Measurements from ENCODE around the gene MMEL1.
A peak's percentile ranks its signal among the peaks of the same experiment; 100 is the strongest.

The MMEL1 gene

DNA sequence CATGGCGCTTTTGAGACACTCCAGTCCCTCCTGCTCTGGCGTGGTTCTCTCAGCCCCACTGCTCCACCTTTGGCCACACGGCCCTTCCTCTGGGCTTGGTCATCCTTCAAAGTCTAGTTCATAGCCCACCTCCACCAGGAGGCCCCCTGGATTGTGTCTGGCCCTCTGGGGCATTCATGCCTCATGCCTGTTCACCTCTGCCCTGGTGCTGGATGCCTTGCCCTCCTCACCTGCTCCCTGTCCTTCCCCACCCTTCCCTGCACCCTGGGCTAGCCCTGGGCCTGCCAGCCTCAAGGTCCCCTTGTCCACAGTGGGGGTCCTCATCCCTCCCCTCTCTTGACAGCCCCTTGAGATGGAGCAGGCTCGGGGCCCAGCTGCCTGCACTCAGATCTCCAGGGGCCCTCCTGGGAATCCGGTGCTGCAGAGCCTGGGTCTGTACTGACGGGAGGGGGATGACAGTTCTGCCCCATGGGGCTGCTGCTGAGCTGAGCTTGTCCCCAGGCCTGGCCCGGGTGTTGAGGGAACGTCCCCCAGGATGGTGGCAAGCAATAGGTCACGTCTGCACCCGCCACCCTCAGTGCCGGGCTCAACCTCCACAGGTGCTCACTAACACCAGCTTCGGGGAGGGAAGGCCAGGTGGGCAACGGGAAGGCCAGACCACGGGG is 27.8 kb downstream of the MMEL1 start:
- Mint-ChIP-seq H3K4me1 (no peaks in the 10 kb centered on the region), H3K4me3 (no peak overlapping the region), H3K27me3 (no peaks in the 10 kb centered on the region), H3K9me3 (no peaks in the 10 kb centered on the region), H3K27ac (no peak overlapping the region)
- no peak for ATAC-seq
- no peak for DNase-seq

DNA sequence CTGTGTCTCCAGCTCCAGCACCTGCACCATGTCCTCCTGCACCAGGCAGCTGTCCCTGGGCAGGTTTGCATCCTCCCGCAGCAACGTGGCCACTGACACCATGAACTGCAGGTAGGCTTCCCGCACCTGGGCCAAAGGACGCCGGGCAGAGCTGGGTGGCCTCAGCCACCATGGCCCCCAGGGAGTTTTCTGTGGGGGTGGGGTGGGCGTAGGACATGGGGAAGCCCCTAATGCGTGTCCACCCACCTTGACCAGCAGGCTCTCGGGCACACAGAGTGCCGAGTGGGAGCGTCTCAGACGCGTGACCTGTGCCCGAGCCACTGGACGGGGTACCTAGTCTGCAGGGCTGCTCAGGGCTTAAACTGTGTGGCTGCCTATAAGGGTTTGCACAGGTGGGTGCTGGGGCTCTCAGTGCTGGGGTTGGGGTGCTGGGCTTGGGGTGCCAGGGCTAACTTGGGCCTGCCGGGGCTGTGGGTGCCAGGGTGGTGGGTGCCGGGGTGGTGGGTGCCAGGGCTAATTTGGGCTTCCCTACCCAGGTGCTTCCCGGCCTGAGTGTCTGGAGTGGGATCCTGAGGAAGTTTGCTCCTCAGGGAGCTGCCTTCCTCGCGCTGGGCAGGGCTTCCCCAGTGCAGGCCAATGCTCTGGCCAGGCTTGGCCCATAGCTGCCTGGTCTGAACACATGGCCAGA is 28.5 kb downstream of the MMEL1 start:
- no peaks in the 10 kb centered on the region for H3K9me3 Mint-ChIP-seq
- ATAC-seq (no peak), DNase-seq (no peak)
- H3K4me1 Mint-ChIP-seq = no peaks in the 10 kb centered on the region
- no peaks in the 10 kb centered on the region for H3K27me3 Mint-ChIP-seq
- H3K27ac Mint-ChIP-seq = no peak overlapping the region
- no peak overlapping the region for H3K4me3 Mint-ChIP-seq

DNA sequence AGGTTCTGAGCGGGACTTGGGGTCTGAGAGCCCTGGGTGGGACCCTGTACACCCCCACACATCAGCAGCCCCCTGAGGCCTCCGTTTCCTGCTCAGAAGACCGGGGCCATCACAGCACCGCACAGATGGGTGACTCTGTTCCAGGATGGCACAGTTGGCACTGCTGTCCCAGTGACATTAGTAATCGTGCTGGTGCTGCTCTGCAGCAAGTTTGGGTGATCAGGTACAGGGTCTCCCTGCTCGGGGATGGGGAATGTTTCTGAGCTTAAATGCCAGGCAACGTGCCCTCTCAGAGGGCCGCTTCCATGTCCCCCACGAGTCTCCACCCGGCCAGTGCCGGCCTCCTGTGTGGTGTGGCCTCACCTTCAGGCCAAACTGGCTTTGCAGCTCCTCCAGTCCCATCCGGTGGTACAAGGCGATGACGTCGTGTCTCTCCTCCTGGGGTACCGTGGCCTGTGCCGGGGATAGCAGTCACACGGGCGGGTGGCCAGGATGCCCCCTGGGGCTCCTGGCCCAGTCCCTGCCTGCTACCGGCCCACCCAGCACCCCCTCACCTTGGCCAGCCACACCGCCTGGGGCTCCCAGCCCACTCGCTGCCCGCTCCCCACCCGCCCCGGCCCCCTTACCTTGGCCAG is 29.2 kb downstream of the MMEL1 start:
- peaks cover 0 to 1% of the 10 kb centered on the region in 2 donors for H3K9me3 Mint-ChIP-seq

DNA sequence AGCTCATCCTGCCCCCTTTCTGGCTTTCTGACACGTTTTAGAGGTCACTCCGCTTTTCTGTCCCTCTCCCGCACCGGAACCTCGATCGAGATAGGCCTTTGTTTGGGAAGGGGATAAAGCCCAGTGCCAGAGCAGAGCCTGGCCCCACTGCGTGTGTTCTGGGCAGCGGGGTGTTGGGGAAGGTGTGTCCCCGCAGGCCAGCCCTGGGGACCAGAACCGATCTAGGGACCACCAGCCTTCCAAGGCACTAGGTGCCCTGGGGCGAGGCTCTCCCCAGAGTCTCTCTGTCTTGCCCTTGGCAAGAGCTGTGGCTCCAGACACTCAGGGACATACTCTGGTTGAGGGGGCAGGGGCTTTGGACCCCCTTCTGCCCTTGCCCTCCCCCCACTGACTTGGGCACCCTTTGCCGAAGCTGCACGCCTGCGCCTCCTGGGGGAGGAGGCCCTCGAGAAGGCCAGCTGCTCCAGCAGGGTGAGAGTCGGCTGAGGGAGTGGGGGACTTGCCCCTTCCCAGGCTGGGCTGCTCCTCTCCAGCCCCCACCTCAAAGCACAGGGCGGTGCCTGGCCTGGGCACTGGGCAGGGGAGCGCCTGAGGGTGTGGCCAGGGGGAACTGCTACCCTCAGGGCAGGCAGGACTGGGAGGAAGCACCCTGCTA is 29.8 kb downstream of the MMEL1 start:
- Mint-ChIP-seq H3K4me3 (no peak overlapping the region), H3K4me1 (no peaks in the 10 kb centered on the region), H3K9me3 (peaks cover 0 to 4% of the 10 kb centered on the region in 2 donors), H3K27ac (no peak overlapping the region), H3K27me3 (no peaks in the 10 kb centered on the region)
- DNase-seq (no peak), ATAC-seq (peak; percentile 13)

More for the DNA sequence above, 29.2 kb downstream of the MMEL1 start:
- peak overlapping the region in 1 of 2 donors; percentile 7 for H3K27ac Mint-ChIP-seq
- DNase-seq = no peak
- no peaks in the 10 kb centered on the region for H3K4me1 Mint-ChIP-seq
- H3K27me3 Mint-ChIP-seq = no peaks in the 10 kb centered on the region
- H3K4me3 Mint-ChIP-seq = no peak overlapping the region
- no peak for ATAC-seq

DNA sequence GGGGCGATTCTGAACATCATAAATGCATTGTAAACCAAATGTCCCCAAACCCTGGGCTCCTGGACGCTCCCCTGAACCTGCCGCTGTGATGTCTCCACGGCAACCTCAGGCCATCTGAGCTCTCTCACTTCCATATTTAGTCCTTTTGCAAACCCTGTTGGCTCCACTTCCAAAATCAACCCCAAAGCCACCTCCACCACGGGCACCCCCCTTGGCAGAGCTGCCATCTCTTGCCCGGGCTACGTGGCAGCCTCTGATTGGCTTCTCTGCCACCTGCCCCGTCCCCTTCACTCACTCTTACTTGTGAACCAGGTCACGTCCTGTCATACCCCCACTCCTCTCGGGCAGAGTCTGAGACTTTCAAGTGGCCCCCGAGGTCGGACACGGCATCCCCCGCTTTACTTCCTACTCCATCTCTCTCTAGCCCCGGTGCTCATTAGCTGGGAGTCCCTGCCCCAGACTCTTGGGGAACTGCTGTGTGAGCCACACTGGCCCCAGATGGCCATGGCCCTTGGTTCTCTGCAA is 30.4 kb downstream of the MMEL1 start:
- Mint-ChIP-seq H3K27me3 (no peaks in the 10 kb centered on the region), H3K27ac (no peak overlapping the region), H3K9me3 (peaks cover 0 to 4% of the 10 kb centered on the region in 2 donors), H3K4me3 (no peak overlapping the region), H3K4me1 (no peaks in the 10 kb centered on the region)
- ATAC-seq (no peak), DNase-seq (no peak)

DNA sequence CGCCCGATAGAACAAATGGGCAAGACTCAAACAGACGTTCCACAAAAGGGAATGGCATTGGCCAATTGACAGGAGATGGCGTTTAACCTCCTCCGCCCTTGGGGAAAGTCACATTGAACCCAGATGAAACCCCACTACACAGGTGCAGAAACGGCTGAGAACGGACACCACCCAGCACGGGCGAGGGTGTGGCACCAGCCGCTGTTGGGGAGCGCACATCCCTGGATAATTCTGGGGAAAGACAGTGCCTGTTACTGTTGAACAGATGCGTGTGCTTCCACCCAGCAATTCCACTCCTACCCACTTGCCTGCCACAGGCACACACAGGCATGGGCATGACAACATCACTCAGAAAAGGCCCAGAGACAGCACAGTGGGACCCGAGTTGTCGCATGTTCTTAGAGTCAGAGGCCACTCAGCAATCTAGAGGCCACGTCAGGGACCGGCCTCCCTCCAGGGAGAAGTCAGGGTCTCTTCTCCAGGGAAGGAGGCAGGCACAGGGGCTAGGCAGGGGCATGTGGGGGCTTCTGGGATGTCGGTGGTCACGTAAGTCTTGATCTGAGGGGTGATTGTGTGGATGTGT is 31.0 kb downstream of the MMEL1 start:
- peaks cover 0 to 4% of the 10 kb centered on the region in 2 donors for H3K9me3 Mint-ChIP-seq
- no peaks in the 10 kb centered on the region for H3K27me3 Mint-ChIP-seq
- no peak for ATAC-seq
- H3K4me1 Mint-ChIP-seq = no peaks in the 10 kb centered on the region
- no peak for DNase-seq
- H3K27ac Mint-ChIP-seq = no peak overlapping the region
- H3K4me3 Mint-ChIP-seq = no peak overlapping the region

DNA sequence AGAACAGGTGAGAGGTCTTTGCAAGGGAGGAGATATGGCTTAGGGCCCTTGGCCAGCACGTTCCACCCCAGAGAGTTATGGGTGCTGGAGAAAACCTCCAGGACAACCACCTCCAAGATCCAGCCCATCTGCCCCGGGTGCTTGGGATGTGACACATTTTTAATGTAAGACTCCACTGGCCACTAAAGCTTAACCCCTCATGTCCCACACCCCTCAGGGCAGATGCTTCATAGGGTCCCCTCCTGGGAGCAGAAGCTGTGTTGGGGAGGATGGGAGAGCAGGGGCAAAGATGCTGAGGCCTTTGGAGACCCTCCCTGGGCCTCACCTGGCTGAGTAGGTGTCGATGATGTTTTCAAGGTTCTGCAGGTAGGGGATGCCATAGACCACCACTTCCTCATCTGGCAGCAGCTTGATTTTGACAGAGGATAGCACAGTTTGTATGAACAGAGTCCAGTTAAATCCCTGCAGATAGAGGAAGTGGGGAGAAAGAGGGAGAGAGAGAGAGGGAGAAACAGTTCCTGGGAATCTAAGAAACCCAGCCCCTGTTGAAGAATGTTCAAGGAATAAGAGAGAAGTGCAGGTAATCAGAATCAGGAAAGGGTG is 34.4 kb downstream of the MMEL1 start:
- no peak overlapping the region for H3K4me3 Mint-ChIP-seq
- ATAC-seq (no peak), DNase-seq (no peak)
- H3K27me3 Mint-ChIP-seq = no peaks in the 10 kb centered on the region
- peaks cover 0 to 4% of the 10 kb centered on the region in 2 donors for H3K9me3 Mint-ChIP-seq
- H3K4me1 Mint-ChIP-seq = no peaks in the 10 kb centered on the region
- no peak overlapping the region for H3K27ac Mint-ChIP-seq

DNA sequence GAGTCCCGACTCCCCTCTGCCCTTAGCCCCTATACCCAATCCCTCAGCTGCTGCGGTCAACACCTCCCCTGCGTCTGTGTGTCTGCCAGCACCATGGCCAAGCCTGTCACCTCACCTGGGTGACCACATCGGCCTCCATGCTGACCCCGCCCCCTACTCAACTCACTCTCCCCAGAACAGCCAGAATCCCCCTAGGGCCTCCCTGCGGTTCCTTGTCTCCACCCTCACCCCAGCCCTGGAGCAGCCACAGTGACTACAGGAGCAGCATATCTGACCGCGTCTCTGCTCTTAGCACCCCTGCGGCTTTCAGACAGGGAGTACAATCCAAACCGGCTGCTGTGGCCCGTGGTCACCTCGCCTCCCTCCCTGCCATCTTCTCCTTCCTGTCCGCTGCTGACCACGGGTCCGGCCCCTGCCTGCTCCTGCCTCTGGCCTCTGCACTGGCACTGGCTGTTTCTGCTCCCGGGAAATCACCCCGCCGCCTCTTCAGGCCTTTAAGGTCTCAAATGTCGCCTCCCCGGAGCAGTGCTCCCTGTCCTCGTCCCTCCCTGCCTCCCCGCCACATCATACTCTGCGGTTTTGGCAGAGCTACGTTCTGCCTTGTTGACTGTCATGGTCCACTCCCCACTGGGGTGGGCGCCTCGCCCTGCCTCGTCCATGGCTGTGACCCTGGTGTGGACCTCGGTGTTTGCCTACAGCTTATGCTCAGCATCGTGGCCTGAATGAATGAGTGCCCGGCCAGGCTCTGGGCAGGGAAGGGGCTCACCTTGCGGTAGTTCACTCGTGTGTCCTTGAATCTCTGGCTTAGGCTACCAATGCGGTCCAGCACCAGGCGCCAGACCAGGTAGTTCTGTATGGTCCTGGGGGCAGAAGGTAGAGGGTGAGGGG is 35.1 kb downstream of the MMEL1 start:
- H3K27me3 Mint-ChIP-seq = no peaks in the 10 kb centered on the region

DNA sequence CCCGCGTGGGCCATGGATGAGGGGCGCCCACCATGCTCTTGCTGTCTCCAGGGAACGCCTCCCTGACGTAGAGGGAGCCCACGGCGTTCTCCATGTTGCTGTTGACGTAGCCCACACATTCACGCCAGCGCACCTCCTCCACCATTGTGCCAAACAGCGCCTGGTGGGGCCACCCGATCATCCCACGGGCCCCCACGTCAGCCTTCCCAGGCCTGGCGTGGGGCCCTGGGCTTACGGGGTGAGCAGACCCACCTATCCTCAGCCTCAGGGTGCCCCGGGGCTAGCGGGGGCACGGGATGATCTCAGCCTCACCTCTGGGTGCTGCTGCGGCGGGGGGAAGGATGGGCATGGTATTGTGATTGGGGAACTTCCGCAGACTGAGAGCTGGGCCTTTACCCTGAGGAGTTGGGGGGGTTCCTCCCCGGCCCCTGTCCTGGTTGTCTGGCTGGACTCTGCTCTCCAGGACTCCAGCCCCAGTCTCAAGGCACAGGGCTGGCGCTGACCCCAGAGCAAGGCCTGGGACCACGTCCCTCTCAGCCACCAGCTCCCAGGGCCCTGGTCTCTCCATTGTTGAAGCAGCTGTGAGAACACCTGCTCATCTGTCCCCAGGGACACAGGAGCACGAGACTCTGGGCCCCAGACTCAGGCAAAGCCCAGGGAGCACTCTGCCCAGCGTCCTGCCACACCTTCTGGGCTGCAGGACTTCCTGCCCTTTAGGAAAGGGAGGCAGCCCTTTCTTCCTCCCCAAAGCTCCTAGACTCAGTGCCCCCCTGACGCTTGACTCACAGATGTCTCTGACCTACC is 36.1 kb downstream of the MMEL1 start:
- peaks cover 0 to 4% of the 10 kb centered on the region in 2 donors for H3K9me3 Mint-ChIP-seq
- no peak for DNase-seq
- no peak for ATAC-seq
- no peaks in the 10 kb centered on the region for H3K27me3 Mint-ChIP-seq
- H3K27ac Mint-ChIP-seq = no peak overlapping the region
- H3K4me1 Mint-ChIP-seq = peaks cover 9% of the 10 kb centered on the region
- no peak overlapping the region for H3K4me3 Mint-ChIP-seq

More for the DNA sequence above, 35.1 kb downstream of the MMEL1 start:
- Mint-ChIP-seq H3K4me1 (peaks cover 4% of the 10 kb centered on the region), H3K27ac (no peak overlapping the region), H3K4me3 (no peak overlapping the region), H3K9me3 (peaks cover 0 to 4% of the 10 kb centered on the region in 2 donors)
- ATAC-seq = no peak
- DNase-seq = no peak

DNA sequence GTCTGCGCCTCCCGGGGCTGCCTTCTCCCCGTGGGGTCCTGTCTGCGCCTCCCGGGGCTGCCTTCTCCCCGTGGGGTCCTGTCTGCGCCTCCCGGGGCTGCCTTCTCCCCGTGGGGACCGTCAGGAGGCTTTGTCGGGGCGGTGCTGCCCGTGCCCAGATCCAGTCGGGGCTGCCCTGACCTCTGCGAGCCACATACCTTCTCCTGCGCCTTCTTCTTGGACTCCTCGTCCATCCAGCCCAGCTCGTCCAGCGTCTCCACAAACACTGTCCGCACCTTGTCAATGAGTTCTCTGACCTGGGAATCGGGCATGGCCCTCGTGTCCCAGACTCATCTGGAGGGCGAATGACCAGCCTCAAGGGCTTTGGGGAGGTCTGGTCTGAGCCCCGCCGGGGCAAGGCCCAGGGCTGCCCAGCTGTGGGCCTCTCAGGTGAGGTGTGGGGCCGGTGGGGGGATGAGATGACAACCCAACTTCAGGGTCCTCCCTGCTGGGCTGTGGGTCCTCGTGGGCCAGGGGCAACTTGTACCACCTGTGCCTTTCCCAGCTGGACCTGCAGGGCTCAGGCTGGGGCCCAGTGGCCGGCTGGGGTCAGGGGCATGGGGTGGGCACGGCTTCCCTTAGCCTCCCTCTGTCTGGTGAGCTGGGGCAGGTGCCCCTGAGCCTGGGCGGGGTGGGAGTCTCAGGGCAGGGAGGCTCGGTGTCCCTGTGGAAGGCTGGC is 36.8 kb downstream of the MMEL1 start:
- peaks cover 13% of the 10 kb centered on the region for H3K4me1 Mint-ChIP-seq
- no peak for ATAC-seq
- no peak overlapping the region for H3K4me3 Mint-ChIP-seq
- H3K27ac Mint-ChIP-seq = peak overlapping the region in 1 of 2 donors; percentile 66
- H3K9me3 Mint-ChIP-seq = peaks cover 0 to 4% of the 10 kb centered on the region in 2 donors
- no peaks in the 10 kb centered on the region for H3K27me3 Mint-ChIP-seq
- no peak for DNase-seq

DNA sequence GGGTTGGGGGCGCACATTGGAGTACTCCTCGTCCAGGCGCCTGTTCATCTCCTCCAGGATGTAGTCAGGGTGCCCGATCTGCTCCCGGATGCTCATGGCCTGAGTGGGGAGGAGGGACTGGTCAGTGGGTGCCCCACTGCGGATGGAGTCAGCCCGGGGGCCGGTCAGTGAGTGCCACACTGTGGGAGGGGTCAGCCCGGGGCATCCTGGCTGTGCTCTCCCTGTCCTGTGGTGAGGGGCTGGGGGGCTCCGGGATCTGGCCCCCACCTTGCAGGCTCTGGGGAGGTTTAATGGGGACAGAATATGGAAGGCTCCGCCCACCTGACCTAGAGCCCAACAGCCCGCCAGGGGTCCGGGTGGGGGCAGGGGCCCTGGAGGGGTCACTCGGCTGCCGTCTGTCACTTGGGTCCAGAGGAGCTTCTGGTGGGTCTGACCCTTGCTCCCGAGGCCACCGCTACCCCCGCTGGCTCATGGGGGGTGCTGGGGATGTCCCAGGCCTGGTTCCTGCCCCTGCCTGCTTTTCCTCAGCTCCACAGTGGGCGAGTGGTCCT is 37.5 kb downstream of the MMEL1 start:
- H3K4me1 Mint-ChIP-seq = peaks cover 14% of the 10 kb centered on the region

DNA sequence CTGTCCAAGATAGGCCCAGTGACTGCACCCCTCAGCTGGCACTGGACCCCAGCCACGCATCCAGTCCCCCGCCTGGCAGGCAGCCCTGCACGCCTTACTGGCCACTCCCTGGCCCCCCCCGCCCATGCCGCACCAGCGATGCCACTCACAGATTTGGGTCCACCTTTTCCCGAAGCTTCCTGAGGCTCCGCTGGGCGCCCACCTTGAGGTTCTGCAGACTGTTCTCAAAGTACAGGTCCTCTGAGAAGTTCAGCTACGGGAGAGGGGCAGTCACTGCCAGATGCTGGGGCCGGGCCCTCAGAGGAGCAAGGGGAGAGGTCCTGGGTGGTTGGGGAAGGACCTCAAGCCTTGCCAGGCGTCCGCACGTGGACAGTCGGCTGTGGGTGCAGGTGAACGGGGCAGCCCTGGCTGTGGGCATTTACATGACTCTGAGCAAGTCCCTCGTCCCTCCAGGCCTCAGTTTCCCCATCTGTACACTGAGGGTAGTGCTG is 38.1 kb downstream of the MMEL1 start:
- no peak for ATAC-seq
- Mint-ChIP-seq H3K4me3 (no peak overlapping the region), H3K27me3 (no peaks in the 10 kb centered on the region), H3K4me1 (peaks cover 20% of the 10 kb centered on the region), H3K9me3 (peaks cover 0 to 4% of the 10 kb centered on the region in 2 donors), H3K27ac (no peak overlapping the region)
- no peak for DNase-seq

More for the DNA sequence above, 37.5 kb downstream of the MMEL1 start:
- ATAC-seq = no peak
- Mint-ChIP-seq H3K9me3 (peaks cover 0 to 4% of the 10 kb centered on the region in 2 donors), H3K27me3 (no peaks in the 10 kb centered on the region), H3K4me3 (no peak overlapping the region), H3K27ac (no peak overlapping the region)
- no peak for DNase-seq

All from stimulated activated naive CD8-positive, alpha-beta T cell treated with anti-CD3 and anti-CD28 coated beads, Interleukin-15, amount 100 ng/mL, for 72 hours (primary cell).